ENCODE data around the gene MSMB.

Gene MSMB

GRCh38 chr10:46017733-46018132 lies 28.3 kb downstream of the MSMB start:
- H3K4me2 ChIP-seq (ENCODE audit: insufficient read depth, low read length, poor library complexity, severe bottlenecking): no peak overlapping the region
- H4K91ac ChIP-seq (ENCODE audit: low read depth, low read length, poor library complexity): no peak overlapping the region
- H3K27me3 ChIP-seq (ENCODE audit: control insufficient read depth in 3 of 3, insufficient read depth in 3 of 3, low read depth in 1 of 3, low read length in 3 of 3): no peaks in the 10 kb centered on the region
- H2BK12ac ChIP-seq (ENCODE audit: low read length): no peak overlapping the region
- H2BK5ac ChIP-seq (ENCODE audit: low read length): no peak overlapping the region
- H3K79me1 ChIP-seq (ENCODE audit: low read depth, low read length): peaks cover 3% of the 10 kb centered on the region
- no peak overlapping the region for H3K9ac ChIP-seq (ENCODE audit: low read depth, low read length, poor library complexity)
- no peak overlapping the region for H4K8ac ChIP-seq (ENCODE audit: low read depth, low read length)
- H3K4me1 ChIP-seq (ENCODE audit: control insufficient read depth in 2 of 2, insufficient read depth in 1 of 2, low read depth in 1 of 2, low read length in 2 of 2): no peaks in the 10 kb centered on the region
- H2AFZ ChIP-seq (ENCODE audit: low read length): no peak overlapping the region
- peaks cover 6 to 51% of the 10 kb centered on the region in 2 donors for H3K36me3 ChIP-seq (replicated peaks in 1 of 2; ENCODE audit: control insufficient read depth in 2 of 2, insufficient read depth in 2 of 2, low read length in 2 of 2)
- no peak overlapping the region for H3K4ac ChIP-seq (ENCODE audit: low read length)
- no peaks in the 10 kb centered on the region for H3K9me3 ChIP-seq (replicated peaks in 1 of 2; ENCODE audit: control insufficient read depth in 2 of 2, insufficient read depth in 1 of 2, low read depth in 1 of 2, low read length in 2 of 2)
- no peak overlapping the region for H2BK15ac ChIP-seq (ENCODE audit: low read length)
- no peak overlapping the region for H3K4me3 ChIP-seq (ENCODE audit: low read length in 2 of 2)
- WGBS, 2 donors (ENCODE audit: extremely low coverage in 2 of 2, insufficient read length in 2 of 2, insufficient replicate concordance in 1 of 2): no CpG with 5 or more reads among the region's 2 CpGs
- no peak overlapping the region for H3K18ac ChIP-seq (ENCODE audit: low read length)
- H3K23ac ChIP-seq (ENCODE audit: low read depth, low read length, poor library complexity): no peak overlapping the region
- no peak overlapping the region for H2AK5ac ChIP-seq (ENCODE audit: low read depth, low read length)
- H2BK120ac ChIP-seq (ENCODE audit: low read depth, low read length): no peak overlapping the region
- no peak overlapping the region for H3K27ac ChIP-seq (replicated peaks; ENCODE audit: low read length)
- no peak for DNase-seq (ENCODE audit: low spot score)
- H3K14ac ChIP-seq (ENCODE audit: low read length): no peak overlapping the region

DNA sequence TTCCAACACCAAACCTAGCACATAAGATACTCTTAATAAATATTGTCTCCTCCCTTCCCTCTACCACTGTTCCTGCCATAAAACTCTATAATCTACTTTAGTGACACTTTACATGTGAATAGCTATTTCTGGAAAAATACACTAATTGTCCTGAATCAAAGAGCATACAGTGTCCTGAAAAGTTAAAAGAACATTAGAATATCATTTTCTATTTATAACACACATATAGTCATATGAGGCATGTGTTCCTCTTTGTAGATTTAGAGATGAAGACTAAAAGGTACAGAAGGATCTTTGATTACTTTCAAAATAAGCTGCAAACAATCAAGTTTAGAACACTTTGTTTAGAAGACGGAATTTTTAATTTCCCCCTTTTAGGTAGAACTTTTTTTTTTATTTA lies 29.3 kb downstream of the MSMB start:
- WGBS, 2 donors (ENCODE audit: extremely low coverage in 2 of 2, insufficient read length in 2 of 2, insufficient replicate concordance in 1 of 2): no CpG with 5 or more reads among the region's 1 CpG
- H3K27me3 ChIP-seq (ENCODE audit: control insufficient read depth in 3 of 3, insufficient read depth in 3 of 3, low read depth in 1 of 3, low read length in 3 of 3): no peaks in the 10 kb centered on the region
- no peak overlapping the region for H2BK12ac ChIP-seq (ENCODE audit: low read length)
- H3K79me1 ChIP-seq (ENCODE audit: low read depth, low read length): peaks cover 3% of the 10 kb centered on the region
- H2BK120ac ChIP-seq (ENCODE audit: low read depth, low read length): no peak overlapping the region
- no peak overlapping the region for H3K14ac ChIP-seq (ENCODE audit: low read length)
- H3K18ac ChIP-seq (ENCODE audit: low read length): no peak overlapping the region
- no peak overlapping the region for H3K4me3 ChIP-seq (ENCODE audit: low read length in 2 of 2)
- no peak overlapping the region for H3K27ac ChIP-seq (replicated peaks; ENCODE audit: low read length)
- no peak overlapping the region for H4K91ac ChIP-seq (ENCODE audit: low read depth, low read length, poor library complexity)
- H3K23ac ChIP-seq (ENCODE audit: low read depth, low read length, poor library complexity): no peak overlapping the region
- no peaks in the 10 kb centered on the region for H3K4me1 ChIP-seq (ENCODE audit: control insufficient read depth in 2 of 2, insufficient read depth in 1 of 2, low read depth in 1 of 2, low read length in 2 of 2)
- no peak overlapping the region for H3K4ac ChIP-seq (ENCODE audit: low read length)
- no peak overlapping the region for H3K9ac ChIP-seq (ENCODE audit: low read depth, low read length, poor library complexity)
- H3K4me2 ChIP-seq (ENCODE audit: insufficient read depth, low read length, poor library complexity, severe bottlenecking): no peak overlapping the region
- no peaks in the 10 kb centered on the region for H3K9me3 ChIP-seq (replicated peaks in 1 of 2; ENCODE audit: control insufficient read depth in 2 of 2, insufficient read depth in 1 of 2, low read depth in 1 of 2, low read length in 2 of 2)
- H2BK15ac ChIP-seq (ENCODE audit: low read length): no peak overlapping the region
- no peak overlapping the region for H2BK5ac ChIP-seq (ENCODE audit: low read length)
- H2AK5ac ChIP-seq (ENCODE audit: low read depth, low read length): no peak overlapping the region
- H2AFZ ChIP-seq (ENCODE audit: low read length): no peak overlapping the region
- H3K36me3 ChIP-seq (replicated peaks in 1 of 2; ENCODE audit: control insufficient read depth in 2 of 2, insufficient read depth in 2 of 2, low read length in 2 of 2): peaks cover 7 to 57% of the 10 kb centered on the region in 2 donors
- no peak overlapping the region for H4K8ac ChIP-seq (ENCODE audit: low read depth, low read length)
- no peak for DNase-seq (ENCODE audit: low spot score)

DNA sequence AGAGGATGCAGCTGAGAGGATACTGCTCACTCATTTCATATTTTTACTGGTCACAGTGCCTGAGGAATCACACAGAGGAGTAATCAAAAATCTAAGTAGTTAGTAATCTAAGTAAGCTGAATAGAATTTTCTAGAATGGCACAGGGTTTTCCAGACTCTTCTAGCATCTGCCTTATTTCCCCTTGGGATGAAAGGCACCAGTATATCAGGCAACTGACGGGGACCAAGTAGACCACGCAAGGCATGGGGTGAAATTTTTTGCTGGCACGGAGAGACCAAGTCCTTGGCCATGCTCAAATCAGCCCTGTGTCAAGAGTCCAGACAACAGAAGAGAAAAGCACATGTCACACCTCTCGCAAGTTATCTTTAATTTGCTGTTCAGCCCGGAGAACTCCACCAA lies 29.9 kb downstream of the MSMB start:
- no peak overlapping the region for H2BK15ac ChIP-seq (ENCODE audit: low read length)
- H3K36me3 ChIP-seq (replicated peaks in 1 of 2; ENCODE audit: control insufficient read depth in 2 of 2, insufficient read depth in 2 of 2, low read length in 2 of 2): peaks cover 7 to 62% of the 10 kb centered on the region in 2 donors
- H2BK12ac ChIP-seq (ENCODE audit: low read length): no peak overlapping the region
- no peak for DNase-seq (ENCODE audit: low spot score)
- H3K9ac ChIP-seq (ENCODE audit: low read depth, low read length, poor library complexity): no peak overlapping the region
- H4K8ac ChIP-seq (ENCODE audit: low read depth, low read length): no peak overlapping the region
- no peak overlapping the region for H2AFZ ChIP-seq (ENCODE audit: low read length)
- WGBS, 2 donors (ENCODE audit: extremely low coverage in 2 of 2, insufficient read length in 2 of 2, insufficient replicate concordance in 1 of 2): no CpG with 5 or more reads among the region's 5 CpGs
- H4K91ac ChIP-seq (ENCODE audit: low read depth, low read length, poor library complexity): no peak overlapping the region
- no peak overlapping the region for H3K4me2 ChIP-seq (ENCODE audit: insufficient read depth, low read length, poor library complexity, severe bottlenecking)
- no peaks in the 10 kb centered on the region for H3K27me3 ChIP-seq (ENCODE audit: control insufficient read depth in 3 of 3, insufficient read depth in 3 of 3, low read depth in 1 of 3, low read length in 3 of 3)
- H2AK5ac ChIP-seq (ENCODE audit: low read depth, low read length): no peak overlapping the region
- no peak overlapping the region for H3K4me3 ChIP-seq (ENCODE audit: low read length in 2 of 2)
- H3K9me3 ChIP-seq (replicated peaks in 1 of 2; ENCODE audit: control insufficient read depth in 2 of 2, insufficient read depth in 1 of 2, low read depth in 1 of 2, low read length in 2 of 2): no peaks in the 10 kb centered on the region
- no peak overlapping the region for H2BK5ac ChIP-seq (ENCODE audit: low read length)
- H3K79me1 ChIP-seq (ENCODE audit: low read depth, low read length): peaks cover 3% of the 10 kb centered on the region
- no peak overlapping the region for H3K4ac ChIP-seq (ENCODE audit: low read length)
- no peaks in the 10 kb centered on the region for H3K4me1 ChIP-seq (ENCODE audit: control insufficient read depth in 2 of 2, insufficient read depth in 1 of 2, low read depth in 1 of 2, low read length in 2 of 2)
- no peak overlapping the region for H2BK120ac ChIP-seq (ENCODE audit: low read depth, low read length)
- no peak overlapping the region for H3K27ac ChIP-seq (replicated peaks; ENCODE audit: low read length)
- no peak overlapping the region for H3K23ac ChIP-seq (ENCODE audit: low read depth, low read length, poor library complexity)
- H3K18ac ChIP-seq (ENCODE audit: low read length): no peak overlapping the region
- no peak overlapping the region for H3K14ac ChIP-seq (ENCODE audit: low read length)

DNA sequence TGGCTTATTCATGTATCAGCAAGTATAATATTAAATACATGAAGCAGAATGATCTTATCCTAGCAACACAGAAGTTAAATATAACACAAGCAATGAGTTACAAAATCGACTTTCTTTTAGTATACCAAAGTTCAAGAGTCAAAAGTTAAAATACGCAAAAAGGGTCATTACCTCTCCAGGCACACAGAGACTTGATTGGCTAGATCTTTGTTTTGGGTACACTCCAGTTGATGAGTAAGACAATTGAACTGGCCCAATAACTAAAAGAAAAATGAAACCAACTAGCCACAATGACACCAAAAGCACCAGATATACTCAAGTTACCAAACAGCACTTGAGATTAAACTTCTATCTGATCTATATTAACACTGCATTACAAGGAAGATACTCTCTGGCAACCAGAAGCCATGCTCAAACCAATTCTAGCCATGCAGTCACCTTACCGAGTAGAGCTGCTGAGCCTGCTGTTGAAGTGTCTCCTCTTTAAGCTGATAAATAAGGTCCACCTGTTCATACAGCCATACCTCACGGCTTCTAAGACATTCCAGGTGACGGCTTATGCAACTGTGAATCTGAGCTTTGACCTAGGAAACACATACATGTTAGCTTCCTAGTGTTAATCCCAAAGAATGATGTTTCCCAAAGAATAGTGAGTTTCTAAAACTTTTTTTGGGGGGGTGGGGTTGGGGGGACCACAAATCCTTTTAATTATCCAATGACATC lies 31.2 kb downstream of the MSMB start:
- WGBS, 2 donors (ENCODE audit: extremely low coverage in 2 of 2, insufficient read length in 2 of 2, insufficient replicate concordance in 1 of 2): no CpG with 5 or more reads among the region's 5 CpGs
- peaks cover 3% of the 10 kb centered on the region for H3K79me1 ChIP-seq (ENCODE audit: low read depth, low read length)
- H3K23ac ChIP-seq (ENCODE audit: low read depth, low read length, poor library complexity): no peak overlapping the region
- no peak overlapping the region for H2BK5ac ChIP-seq (ENCODE audit: low read length)
- H3K4ac ChIP-seq (ENCODE audit: low read length): no peak overlapping the region
- H3K36me3 ChIP-seq (replicated peaks in 1 of 2; ENCODE audit: control insufficient read depth in 2 of 2, insufficient read depth in 2 of 2, low read length in 2 of 2): peaks cover 9 to 75% of the 10 kb centered on the region in 2 donors
- H3K4me2 ChIP-seq (ENCODE audit: insufficient read depth, low read length, poor library complexity, severe bottlenecking): no peak overlapping the region
- peak overlapping the region in 1 of 2 donors; percentile 30 for H3K4me3 ChIP-seq (ENCODE audit: low read length in 2 of 2)
- no peak overlapping the region for H3K9ac ChIP-seq (ENCODE audit: low read depth, low read length, poor library complexity)
- H4K8ac ChIP-seq (ENCODE audit: low read depth, low read length): no peak overlapping the region
- no peak overlapping the region for H4K91ac ChIP-seq (ENCODE audit: low read depth, low read length, poor library complexity)
- H2AK5ac ChIP-seq (ENCODE audit: low read depth, low read length): no peak overlapping the region
- DNase-seq (ENCODE audit: low spot score): no peak
- H3K14ac ChIP-seq (ENCODE audit: low read length): no peak overlapping the region
- no peaks in the 10 kb centered on the region for H3K27me3 ChIP-seq (ENCODE audit: control insufficient read depth in 3 of 3, insufficient read depth in 3 of 3, low read depth in 1 of 3, low read length in 3 of 3)
- H2BK120ac ChIP-seq (ENCODE audit: low read depth, low read length): no peak overlapping the region
- no peak overlapping the region for H3K18ac ChIP-seq (ENCODE audit: low read length)
- no peak overlapping the region for H3K27ac ChIP-seq (replicated peaks; ENCODE audit: low read length)
- H3K4me1 ChIP-seq (ENCODE audit: control insufficient read depth in 2 of 2, insufficient read depth in 1 of 2, low read depth in 1 of 2, low read length in 2 of 2): no peaks in the 10 kb centered on the region
- H2AFZ ChIP-seq (ENCODE audit: low read length): no peak overlapping the region
- no peak overlapping the region for H2BK12ac ChIP-seq (ENCODE audit: low read length)
- no peaks in the 10 kb centered on the region for H3K9me3 ChIP-seq (replicated peaks in 1 of 2; ENCODE audit: control insufficient read depth in 2 of 2, insufficient read depth in 1 of 2, low read depth in 1 of 2, low read length in 2 of 2)
- H2BK15ac ChIP-seq (ENCODE audit: low read length): no peak overlapping the region
